HG03565 (cell line): ENCODE data around the gene GOT1.
A peak's percentile ranks its signal among the peaks of the same experiment; 100 is the strongest.

Experiments
- ATAC-seq: cut with Tn5 transposase; IDR thresholded peaks from one replicate; pipeline ENCODE4 v1.9.1; 2021; ENCODE audit warnings: mild to moderate bottlenecking, moderate library complexity; ENCODE audit not compliant: unreplicated experiment

Gene GOT1

GRCh38 chr10:99433378-99434020 is 3.1 kb upstream of the GOT1 start:
- no peak for ATAC-seq

DNA sequence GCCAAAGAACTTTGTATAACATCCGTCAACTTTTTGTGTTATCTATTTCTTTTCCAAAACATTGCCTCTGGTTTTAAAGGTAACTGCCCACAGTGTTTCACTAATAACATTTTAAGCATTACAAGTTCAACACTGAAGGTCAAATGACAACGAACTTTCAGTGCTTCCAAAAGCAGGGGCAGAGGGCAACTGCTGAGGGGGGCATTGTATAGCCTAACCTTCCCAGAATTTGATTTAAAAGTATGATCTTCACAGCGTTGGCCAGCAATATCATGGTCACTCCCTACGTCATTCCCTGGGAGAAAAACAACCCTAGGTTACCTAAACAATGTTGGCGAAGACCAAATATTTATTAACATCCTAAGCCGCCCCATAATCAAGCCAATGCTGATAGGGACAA is 2.5 kb upstream of the GOT1 start:
- no peak for ATAC-seq

GRCh38 chr10:99432047-99432446 is 1.6 kb upstream of the GOT1 start:
- ATAC-seq, result no peak

DNA sequence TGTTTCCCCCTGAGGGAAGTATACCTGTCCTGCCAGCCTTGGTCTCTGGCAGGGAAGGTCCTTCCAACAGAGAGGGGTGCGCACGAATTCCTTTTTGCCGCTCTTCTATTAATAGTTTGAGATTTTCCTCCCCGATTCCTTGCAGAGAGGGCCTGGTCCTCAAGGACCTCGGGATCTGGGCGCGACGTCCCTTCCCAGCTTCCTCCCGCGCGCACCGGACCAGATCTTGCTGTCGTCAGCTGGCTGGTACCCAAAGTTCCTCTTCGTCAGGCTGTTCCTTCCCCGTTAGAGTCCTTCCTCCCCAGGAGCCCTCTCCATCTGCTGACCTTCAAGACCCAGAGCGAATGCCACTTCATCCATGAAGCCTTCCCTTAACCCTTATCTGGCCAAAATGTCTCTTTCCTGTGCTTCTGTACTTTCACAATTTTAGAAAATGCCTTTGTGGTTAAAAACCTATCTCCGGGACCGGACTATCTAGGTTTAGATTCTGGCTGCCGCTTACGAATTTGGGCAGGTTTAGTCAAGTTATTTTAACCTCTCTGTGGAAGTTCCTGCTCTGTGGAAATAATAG is 851 bp upstream of the GOT1 start:
- no peak for ATAC-seq

- peak; percentile 1 for ATAC-seq
Observed at GRCh38 chr10:99430116-99430450, 341 bp downstream of the GOT1 start.

- ATAC-seq, result no peak
Observed at GRCh38 chr10:99429517-99430095, 818 bp downstream of the GOT1 start.

- no peak for ATAC-seq
Observed at GRCh38 chr10:99427566-99428190, 2.7 kb downstream of the GOT1 start.

DNA sequence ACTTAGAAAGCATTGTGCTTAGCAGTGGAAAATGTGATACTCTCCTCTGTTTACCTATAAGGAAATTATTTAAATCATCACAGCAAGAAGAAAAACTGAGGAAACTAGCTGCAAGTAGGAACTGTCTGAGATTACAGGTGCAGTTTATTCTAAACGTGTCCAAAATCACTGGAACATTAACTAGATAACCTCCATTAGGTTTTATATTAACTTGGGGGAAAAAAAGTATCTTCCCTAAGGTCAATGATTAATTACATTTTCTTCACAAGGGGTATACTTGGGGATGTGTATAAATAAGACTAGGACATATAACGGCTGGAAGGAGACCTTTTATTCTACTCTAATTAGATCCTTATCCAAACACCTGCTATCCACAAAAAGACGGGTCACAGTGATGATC is 3.7 kb downstream of the GOT1 start:
- ATAC-seq, result no peak

GRCh38 chr10:99425204-99425603 is 5.2 kb downstream of the GOT1 start:
- no peak for ATAC-seq

- ATAC-seq, result no peak
Observed at GRCh38 chr10:99424656-99425055, 5.8 kb downstream of the GOT1 start.

GRCh38 chr10:99422529-99423096 is 7.8 kb downstream of the GOT1 start:
- no peak for ATAC-seq

DNA sequence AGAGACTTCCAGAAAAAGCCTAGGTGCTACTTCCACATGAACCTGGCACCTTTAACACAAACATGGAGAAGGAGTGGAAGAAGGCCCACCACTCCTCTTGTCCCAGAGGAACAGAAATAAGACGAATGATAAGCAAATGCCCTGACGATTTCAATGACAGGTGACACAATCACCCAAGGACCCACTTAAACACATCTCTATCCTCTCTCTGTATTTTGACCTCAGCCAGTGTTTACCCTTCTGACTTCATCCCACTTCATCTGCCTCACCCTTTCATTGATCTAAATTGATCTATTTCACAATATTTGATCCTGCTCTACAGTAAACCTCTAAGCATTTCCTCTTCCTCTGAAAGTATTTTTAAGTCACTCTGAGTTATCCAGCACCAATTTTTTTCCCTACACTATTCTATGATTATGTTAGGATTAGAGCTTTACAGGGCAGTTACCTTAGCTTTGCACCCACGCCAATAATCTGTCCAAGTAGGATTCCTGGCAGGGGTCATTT is 9.1 kb downstream of the GOT1 start:
- ATAC-seq, result no peak

DNA sequence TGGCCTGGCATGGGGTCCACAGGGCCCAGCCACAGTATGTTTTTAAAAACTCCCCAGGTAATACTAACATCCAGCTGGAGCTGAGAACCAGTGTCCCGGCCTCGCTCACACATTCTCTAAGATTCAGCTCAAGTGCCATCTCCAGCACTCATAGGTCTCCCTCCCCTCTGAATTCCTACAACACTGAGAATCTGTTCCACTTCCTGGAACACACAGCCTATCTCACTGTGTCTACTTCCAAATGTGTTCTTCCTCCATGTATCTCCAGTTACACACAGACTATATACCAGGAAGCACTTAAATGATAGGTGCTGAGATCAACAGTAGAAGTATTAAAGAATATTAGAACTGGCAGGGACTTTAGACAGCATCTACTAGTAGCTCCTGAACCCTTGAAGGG is 10.7 kb downstream of the GOT1 start:
- no peak for ATAC-seq

DNA sequence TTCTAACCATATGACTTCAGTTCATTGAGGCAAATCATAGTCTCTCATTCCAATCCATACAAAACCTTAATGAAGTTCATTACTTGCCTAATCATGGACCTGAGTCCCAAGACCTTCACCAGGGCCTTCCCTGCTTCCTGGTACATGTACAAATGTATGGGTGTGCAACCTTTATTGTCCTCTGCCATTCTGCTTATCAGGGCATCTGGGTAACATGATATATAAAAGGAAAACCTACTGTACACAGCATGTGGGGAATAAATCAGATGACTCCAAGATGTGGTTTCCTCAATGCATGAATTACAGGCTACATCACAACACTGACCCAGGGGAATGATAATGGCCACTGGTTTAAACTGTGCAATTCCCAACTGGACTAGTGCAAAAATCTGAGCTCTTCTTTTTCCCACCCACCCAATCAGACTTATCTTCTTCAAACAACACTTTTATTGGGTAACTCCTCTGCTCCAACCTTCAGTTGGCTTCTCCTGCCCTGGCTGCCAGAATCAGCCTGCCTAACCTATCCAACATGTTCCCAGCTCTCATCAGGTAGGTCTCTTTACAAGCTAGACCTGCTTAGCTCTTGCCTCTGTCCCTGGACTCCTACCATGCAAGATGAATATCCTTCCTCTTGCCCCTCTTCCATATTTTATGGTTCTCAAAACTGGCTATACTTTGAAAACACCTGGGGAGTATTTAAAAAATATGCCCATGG is 11.4 kb downstream of the GOT1 start:
- ATAC-seq, result no peak

GRCh38 chr10:99412099-99412498 is 18.3 kb downstream of the GOT1 start:
- ATAC-seq, result no peak

GRCh38 chr10:99411546-99411945 is 18.9 kb downstream of the GOT1 start:
- no peak for ATAC-seq

- ATAC-seq, result no peak
Observed at GRCh38 chr10:99410876-99411275, 19.5 kb downstream of the GOT1 start.

- no peak for ATAC-seq
Observed at GRCh38 chr10:99410146-99410545, 20.3 kb downstream of the GOT1 start.

DNA sequence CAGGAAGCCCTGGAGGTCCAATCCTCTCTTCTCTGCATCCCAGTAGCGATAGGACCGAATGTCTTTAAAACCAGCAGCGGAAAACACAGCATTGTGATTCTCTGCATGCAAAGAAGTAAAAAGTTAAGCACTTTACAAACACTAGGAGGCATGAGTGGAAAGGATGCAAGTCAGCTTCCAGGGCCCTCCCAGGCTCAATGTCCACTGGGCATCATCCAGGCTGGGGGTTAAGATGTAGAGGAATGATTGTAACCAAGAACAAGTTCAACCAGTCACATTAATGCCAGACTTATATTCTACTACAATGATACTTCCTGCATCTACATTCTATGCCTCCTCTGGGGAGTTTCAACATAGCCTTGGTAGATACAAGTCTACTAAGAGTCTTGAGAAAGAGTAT is 24.3 kb downstream of the GOT1 start:
- no peak for ATAC-seq

DNA sequence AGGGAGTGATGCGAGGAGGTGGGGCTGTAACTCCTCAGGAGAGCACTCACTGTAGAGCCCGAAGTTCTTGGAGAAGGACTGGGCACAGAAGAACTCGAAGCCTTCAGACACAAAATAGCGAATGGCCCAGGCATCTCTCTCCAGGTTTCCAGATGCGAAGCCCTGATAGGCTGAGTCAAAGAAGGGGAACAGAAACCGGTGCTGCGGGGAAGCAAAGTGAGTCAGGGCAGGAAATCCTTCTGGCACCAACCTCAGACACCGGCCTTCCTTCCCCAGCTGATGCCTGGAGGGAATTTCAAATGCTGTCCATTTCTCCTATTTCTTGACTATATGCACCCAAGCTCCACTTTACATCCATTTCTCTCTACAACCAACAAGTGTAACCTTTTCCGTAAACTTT is 26.8 kb downstream of the GOT1 start:
- ATAC-seq, result no peak

GRCh38 chr10:99399664-99400063 is 30.8 kb downstream of the GOT1 start:
- ATAC-seq, result no peak
